Measurements from ENCODE around the gene TAS2R38. TPM values are rescaled to one million over a fixed set of nuclear protein-coding genes. Genes with fewer than 3 reads are reported as not detected.
A peak's percentile ranks its signal among the peaks of the same experiment; 100 is the strongest.

TAS2R38 gene
- total RNA-seq, 2 donors from 2014 or later, result not detected

DNA sequence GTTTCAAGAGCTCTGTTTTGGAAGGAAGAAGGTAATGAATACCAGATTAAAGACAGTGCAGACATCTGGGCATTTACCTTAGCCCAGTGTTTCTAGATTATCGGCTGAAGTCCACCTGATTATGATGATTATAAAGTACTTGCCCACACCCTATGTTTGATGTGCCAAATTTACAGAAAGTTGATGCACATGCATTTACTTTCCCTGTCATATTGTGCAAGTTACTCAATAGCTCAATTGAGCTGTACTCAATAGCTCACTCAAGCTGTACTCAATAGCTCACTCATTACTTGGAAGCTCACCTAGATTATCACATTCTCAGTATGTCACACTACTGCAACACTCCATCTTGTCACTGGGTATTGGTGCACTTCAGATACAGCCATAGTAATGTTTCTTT, 35.6 kb upstream of the TAS2R38 start:
- H3K9ac ChIP-seq (ENCODE audit: low read depth in 2 of 2, low read length in 2 of 2), result no peak overlapping the region
- DNase-seq, result no peak
- TF ChIP-seq, protein P1, sequence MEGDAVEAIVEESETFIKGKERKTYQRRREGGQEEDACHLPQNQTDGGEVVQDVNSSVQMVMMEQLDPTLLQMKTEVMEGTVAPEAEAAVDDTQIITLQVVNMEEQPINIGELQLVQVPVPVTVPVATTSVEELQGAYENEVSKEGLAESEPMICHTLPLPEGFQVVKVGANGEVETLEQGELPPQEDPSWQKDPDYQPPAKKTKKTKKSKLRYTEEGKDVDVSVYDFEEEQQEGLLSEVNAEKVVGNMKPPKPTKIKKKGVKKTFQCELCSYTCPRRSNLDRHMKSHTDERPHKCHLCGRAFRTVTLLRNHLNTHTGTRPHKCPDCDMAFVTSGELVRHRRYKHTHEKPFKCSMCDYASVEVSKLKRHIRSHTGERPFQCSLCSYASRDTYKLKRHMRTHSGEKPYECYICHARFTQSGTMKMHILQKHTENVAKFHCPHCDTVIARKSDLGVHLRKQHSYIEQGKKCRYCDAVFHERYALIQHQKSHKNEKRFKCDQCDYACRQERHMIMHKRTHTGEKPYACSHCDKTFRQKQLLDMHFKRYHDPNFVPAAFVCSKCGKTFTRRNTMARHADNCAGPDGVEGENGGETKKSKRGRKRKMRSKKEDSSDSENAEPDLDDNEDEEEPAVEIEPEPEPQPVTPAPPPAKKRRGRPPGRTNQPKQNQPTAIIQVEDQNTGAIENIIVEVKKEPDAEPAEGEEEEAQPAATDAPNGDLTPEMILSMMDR (IDR thresholded peaks at IDR 0.05), result no peak
- H3K36me3 ChIP-seq, result no peaks in the 10 kb centered on the region
- H3K4me3 ChIP-seq, result no peak overlapping the region
- intact Hi-C loops (cut with DNase I), result no loop called here
- peaks cover 7% of the 10 kb centered on the region for H3K4me1 ChIP-seq
- H3K9me3 ChIP-seq, result no peaks in the 10 kb centered on the region
- no peaks in the 10 kb centered on the region for H3K27me3 ChIP-seq
- H3K27ac ChIP-seq, result no peak overlapping the region

DNA sequence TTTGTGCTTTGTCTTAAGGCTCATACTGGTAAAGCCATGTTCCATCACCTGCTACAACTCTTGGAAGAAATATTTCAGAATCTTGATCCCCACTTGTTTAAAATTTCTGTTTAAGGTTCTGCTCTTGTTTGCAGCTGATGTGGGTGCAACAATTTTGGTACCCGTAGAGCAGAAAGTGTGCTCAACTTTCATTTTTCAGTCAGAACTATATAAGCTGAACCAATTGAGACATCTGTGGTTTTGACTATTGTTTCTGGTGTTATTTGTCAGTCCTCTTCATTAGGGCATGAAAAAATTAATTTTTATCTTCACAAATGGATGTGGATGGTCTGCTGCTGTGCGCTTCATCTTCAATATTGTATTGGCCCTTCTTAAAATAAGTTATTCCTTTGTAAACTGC, 33.0 kb upstream of the TAS2R38 start:
- TF ChIP-seq, protein P1 (IDR thresholded peaks at IDR 0.05), result no peak
- peaks cover 7% of the 10 kb centered on the region for H3K4me1 ChIP-seq
- H3K27me3 ChIP-seq, result no peaks in the 10 kb centered on the region
- no peak overlapping the region for H3K4me3 ChIP-seq
- DNase-seq, result no peak
- intact Hi-C loops (cut with DNase I), result no loop called here
- H3K27ac ChIP-seq, result no peak overlapping the region
- no peaks in the 10 kb centered on the region for H3K9me3 ChIP-seq
- H3K9ac ChIP-seq (ENCODE audit: low read depth in 2 of 2, low read length in 2 of 2), result no peak overlapping the region
- no peaks in the 10 kb centered on the region for H3K36me3 ChIP-seq

DNA sequence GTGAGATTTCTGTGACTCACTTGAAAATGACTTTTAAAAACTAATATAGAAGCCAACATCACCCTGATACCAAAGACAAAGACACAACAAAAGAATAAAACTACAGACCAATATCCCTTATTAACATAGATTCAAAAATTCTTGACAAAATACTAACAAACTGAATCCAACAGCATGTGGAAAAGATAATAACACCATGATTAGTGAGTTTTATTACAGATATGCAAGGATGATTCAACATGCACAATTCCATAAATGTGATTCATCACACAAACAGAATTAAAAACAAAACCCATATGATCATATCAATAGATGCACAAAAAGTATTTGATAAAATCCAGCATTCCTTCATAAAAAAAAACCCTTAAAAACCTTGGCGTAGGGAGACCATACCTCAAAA, 28.6 kb upstream of the TAS2R38 start:
- no peak for DNase-seq
- H3K4me1 ChIP-seq, result no peaks in the 10 kb centered on the region
- no peaks in the 10 kb centered on the region for H3K27me3 ChIP-seq
- no peaks in the 10 kb centered on the region for H3K9me3 ChIP-seq
- H3K36me3 ChIP-seq, result no peaks in the 10 kb centered on the region
- H3K9ac ChIP-seq (ENCODE audit: low read depth in 2 of 2, low read length in 2 of 2), result no peak overlapping the region
- H3K4me3 ChIP-seq, result no peak overlapping the region
- TF ChIP-seq, protein P1 (IDR thresholded peaks at IDR 0.05), result no peak
- intact Hi-C loops (cut with DNase I), result no loop called here
- no peak overlapping the region for H3K27ac ChIP-seq

DNA sequence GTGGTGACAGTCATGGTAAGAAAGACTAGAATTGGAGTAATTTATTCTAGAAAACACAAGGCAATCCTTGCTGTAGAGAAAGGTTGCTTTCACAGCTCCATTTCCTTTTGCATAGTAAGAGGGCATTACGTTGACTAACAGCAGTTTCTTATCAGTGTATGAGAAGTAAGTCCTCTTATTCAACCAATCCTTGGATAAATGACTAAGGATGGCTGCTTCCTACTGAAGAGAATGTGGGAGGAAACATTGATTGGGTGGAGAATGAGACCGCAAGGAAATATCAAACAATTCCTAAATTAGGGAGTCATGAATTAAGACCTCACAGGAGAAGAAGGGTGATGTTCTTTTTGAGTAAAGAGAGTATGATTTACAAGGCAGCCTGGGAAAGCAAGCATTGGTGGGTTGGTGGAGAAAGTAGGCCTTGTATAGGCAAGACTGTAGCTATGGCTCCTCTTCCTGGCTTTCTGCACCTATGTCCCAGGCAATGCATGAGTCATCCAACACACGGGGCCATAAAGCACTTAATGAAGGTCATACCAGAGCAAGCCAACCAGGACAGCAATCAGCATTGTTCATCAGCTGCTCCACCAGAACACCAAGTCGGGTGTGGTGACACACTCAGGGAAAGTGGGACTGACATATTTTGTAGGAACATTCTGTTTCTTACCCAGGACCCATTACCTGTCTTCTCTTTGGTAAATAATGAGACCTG, 27.7 kb upstream of the TAS2R38 start:
- Histone ChIP-seq H3K27ac (no peak overlapping the region), H3K9ac (ENCODE audit: low read depth in 2 of 2, low read length in 2 of 2) (no peak overlapping the region)
- DNase-seq, result peak; percentile 43

GRCh38 chr7:142000244-142000643, 26.7 kb upstream of the TAS2R38 start:
- TF ChIP-seq, protein P1 (IDR thresholded peaks at IDR 0.05), result no peak
- Histone ChIP-seq H3K4me1 (no peaks in the 10 kb centered on the region), H3K4me3 (no peak overlapping the region), H3K27me3 (no peaks in the 10 kb centered on the region), H3K36me3 (no peaks in the 10 kb centered on the region), H3K27ac (no peak overlapping the region), H3K9me3 (no peaks in the 10 kb centered on the region), H3K9ac (ENCODE audit: low read depth in 2 of 2, low read length in 2 of 2) (no peak overlapping the region)
- DNase-seq, result no peak
- intact Hi-C loops (cut with DNase I), result no loop called here

More for the DNA sequence above, 27.7 kb upstream of the TAS2R38 start:
- H3K4me3 ChIP-seq, result no peak overlapping the region
- H3K9me3 ChIP-seq, result no peaks in the 10 kb centered on the region
- H3K4me1 ChIP-seq, result no peaks in the 10 kb centered on the region
- no peaks in the 10 kb centered on the region for H3K27me3 ChIP-seq
- no peaks in the 10 kb centered on the region for H3K36me3 ChIP-seq
- TF ChIP-seq, protein P1 (IDR thresholded peaks at IDR 0.05), result no peak
- intact Hi-C loops (cut with DNase I), result no loop called here
